Measurements from ENCODE around the gene RSAD2. TPM values are rescaled to one million over a fixed set of nuclear protein-coding genes. Genes with fewer than 3 reads are reported as not detected.
A peak's percentile ranks its signal among the peaks of the same experiment; 100 is the strongest.
"Not testable (repeated sequence)": the region's sequence is repeated elsewhere in the genome, so short reads cannot be mapped to it uniquely, and the experiment has no call there.

The RSAD2 gene
- total and polyA plus RNA-seq, 4 donors, result 1.7 to 8.9 (median 6.6) TPM

DNA sequence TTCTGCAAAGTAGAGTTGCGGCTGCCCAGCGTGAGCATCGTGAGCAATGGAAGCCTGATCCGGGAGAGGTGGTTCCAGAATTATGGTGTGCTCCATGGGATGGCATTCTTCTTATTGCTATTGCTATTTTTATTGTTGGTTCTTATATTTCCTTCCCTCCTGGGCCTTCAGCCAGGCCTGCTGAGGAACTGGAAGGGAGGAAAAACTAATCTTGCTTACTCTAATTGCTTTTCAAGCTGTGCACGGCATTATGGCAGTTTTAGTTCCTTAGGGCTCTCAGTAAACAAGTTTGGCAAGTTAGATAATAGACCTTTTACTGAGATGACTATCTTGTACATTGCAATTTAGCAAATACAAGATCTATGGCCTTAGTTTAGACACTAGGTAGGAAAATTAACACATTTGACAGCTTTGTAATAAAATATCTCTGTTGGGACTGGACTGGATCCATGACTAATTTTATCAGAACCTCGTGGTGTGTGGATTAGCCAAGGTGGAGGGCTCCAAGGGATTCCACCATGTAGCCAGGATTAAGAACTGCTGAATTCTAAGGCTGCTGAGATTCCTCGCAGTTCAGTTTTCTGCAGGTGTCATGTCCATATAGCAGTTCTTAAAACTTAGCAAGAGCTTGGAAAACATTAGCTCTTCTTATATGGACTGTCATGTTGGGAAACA, 6.0 kb downstream of the RSAD2 start:
- Histone ChIP-seq H3K4me1 (ENCODE audit: control insufficient read depth in 1 of 2, insufficient read depth in 2 of 2, low read length in 2 of 2) (no peaks in the 10 kb centered on the region), H3K9me3 (ENCODE audit: control insufficient read depth, low read length) (no peaks in the 10 kb centered on the region), H3K27me3 (ENCODE audit: control insufficient read depth in 1 of 2, insufficient read depth in 2 of 2, low read length in 1 of 2) (no peaks in the 10 kb centered on the region), H3K27ac (ENCODE audit: low read depth in 1 of 2, low read length in 2 of 2) (no peak overlapping the region), H3K36me3 (ENCODE audit: control insufficient read depth in 1 of 2, insufficient read depth in 2 of 2, low read length in 1 of 2) (no peaks in the 10 kb centered on the region), H3K4me3 (ENCODE audit: low read length in 2 of 2) (no peak overlapping the region)
- DNase-seq, result no peak
- 77% methylated on average over 7 of the region's 7 CpGs for WGBS, 2 donors
- ATAC-seq (ENCODE audit: low FRiP score), result no peak
- intact Hi-C loops (cut with DNase I), result no loop called here

DNA sequence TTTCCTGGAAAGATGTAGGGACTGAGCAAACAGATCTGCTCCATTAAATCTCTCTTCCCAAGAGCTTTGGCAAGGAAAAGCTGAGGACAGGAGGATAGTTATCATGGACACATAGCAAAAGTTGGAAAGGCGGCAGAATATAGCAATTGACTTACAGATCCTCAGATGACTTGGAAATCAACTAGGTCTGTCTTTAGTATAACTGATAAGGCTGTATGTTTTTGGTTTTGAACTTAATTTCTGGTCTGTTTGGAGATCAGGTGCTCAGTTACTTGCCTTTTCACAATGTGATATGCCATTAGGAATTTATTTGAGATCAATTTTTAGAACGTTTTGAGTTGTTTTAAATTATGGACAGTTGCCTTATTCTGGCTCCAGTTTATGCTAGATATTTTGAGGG, 8.0 kb downstream of the RSAD2 start:
- intact Hi-C loops (cut with DNase I), result no loop called here

GRCh38 chr2:6885968-6886367, 8.4 kb downstream of the RSAD2 start:
- H3K36me3 ChIP-seq (ENCODE audit: control insufficient read depth in 1 of 2, insufficient read depth in 2 of 2, low read length in 1 of 2), result no peaks in the 10 kb centered on the region

More for the DNA sequence above, 8.0 kb downstream of the RSAD2 start:
- WGBS, 2 donors, result 82 to 90% methylated on average over 2 of the region's 2 CpGs
- no peaks in the 10 kb centered on the region for H3K4me1 ChIP-seq (ENCODE audit: control insufficient read depth in 1 of 2, insufficient read depth in 2 of 2, low read length in 2 of 2)
- no peak overlapping the region for H3K4me3 ChIP-seq (ENCODE audit: low read length in 2 of 2)
- no peak for DNase-seq
- no peak overlapping the region for H3K27ac ChIP-seq (ENCODE audit: low read depth in 1 of 2, low read length in 2 of 2)
- ATAC-seq (ENCODE audit: low FRiP score), result no peak
- no peaks in the 10 kb centered on the region for H3K27me3 ChIP-seq (ENCODE audit: control insufficient read depth in 1 of 2, insufficient read depth in 2 of 2, low read length in 1 of 2)
- no peaks in the 10 kb centered on the region for H3K9me3 ChIP-seq (ENCODE audit: control insufficient read depth, low read length)
- no peaks in the 10 kb centered on the region for H3K36me3 ChIP-seq (ENCODE audit: control insufficient read depth in 1 of 2, insufficient read depth in 2 of 2, low read length in 1 of 2)

GRCh38 chr2:6887751-6888192, 10.2 kb downstream of the RSAD2 start:
- H3K4me1 ChIP-seq (ENCODE audit: control insufficient read depth in 1 of 2, insufficient read depth in 2 of 2, low read length in 2 of 2), result no peaks in the 10 kb centered on the region
- no peaks in the 10 kb centered on the region for H3K9me3 ChIP-seq (ENCODE audit: control insufficient read depth, low read length)
- ATAC-seq (ENCODE audit: low FRiP score), result no peak
- no peak for DNase-seq
- H3K27ac ChIP-seq (ENCODE audit: low read depth in 1 of 2, low read length in 2 of 2), result no peak overlapping the region
- WGBS, 2 donors, result 85 to 87% methylated on average over 3 of the region's 3 CpGs
- H3K36me3 ChIP-seq (ENCODE audit: control insufficient read depth in 1 of 2, insufficient read depth in 2 of 2, low read length in 1 of 2), result no peaks in the 10 kb centered on the region
- H3K27me3 ChIP-seq (ENCODE audit: control insufficient read depth in 1 of 2, insufficient read depth in 2 of 2, low read length in 1 of 2), result no peaks in the 10 kb centered on the region
- intact Hi-C loops (cut with DNase I), result no loop called here
- no peak overlapping the region for H3K4me3 ChIP-seq (ENCODE audit: low read length in 2 of 2)

More at GRCh38 chr2:6885968-6886367, 8.4 kb downstream of the RSAD2 start:
- no peak overlapping the region for H3K4me3 ChIP-seq (ENCODE audit: low read length in 2 of 2)
- no peak overlapping the region for H3K27ac ChIP-seq (ENCODE audit: low read depth in 1 of 2, low read length in 2 of 2)
- no peak for DNase-seq
- H3K9me3 ChIP-seq (ENCODE audit: control insufficient read depth, low read length), result no peaks in the 10 kb centered on the region
- intact Hi-C loops (cut with DNase I), result no loop called here
- no peaks in the 10 kb centered on the region for H3K4me1 ChIP-seq (ENCODE audit: control insufficient read depth in 1 of 2, insufficient read depth in 2 of 2, low read length in 2 of 2)
- 95 to 96% methylated on average over 3 of the region's 3 CpGs for WGBS, 2 donors
- no peaks in the 10 kb centered on the region for H3K27me3 ChIP-seq (ENCODE audit: control insufficient read depth in 1 of 2, insufficient read depth in 2 of 2, low read length in 1 of 2)
- ATAC-seq (ENCODE audit: low FRiP score), result no peak

- Histone ChIP-seq H3K9me3 (ENCODE audit: control insufficient read depth, low read length) (no peaks in the 10 kb centered on the region), H3K4me3 (ENCODE audit: low read length in 2 of 2) (no peak overlapping the region), H3K27me3 (ENCODE audit: control insufficient read depth in 1 of 2, insufficient read depth in 2 of 2, low read length in 1 of 2) (no peaks in the 10 kb centered on the region), H3K36me3 (ENCODE audit: control insufficient read depth in 1 of 2, insufficient read depth in 2 of 2, low read length in 1 of 2) (no peaks in the 10 kb centered on the region), H3K27ac (ENCODE audit: low read depth in 1 of 2, low read length in 2 of 2) (no peak overlapping the region), H3K4me1 (ENCODE audit: control insufficient read depth in 1 of 2, insufficient read depth in 2 of 2, low read length in 2 of 2) (no peaks in the 10 kb centered on the region)
- intact Hi-C loops (cut with DNase I), result no loop called here
- ATAC-seq (ENCODE audit: low FRiP score) (no peak), DNase-seq (no peak)
- WGBS, 2 donors, result 92 to 94% methylated on average over 4 of the region's 4 CpGs
Observed at GRCh38 chr2:6888724-6889123, 11.1 kb downstream of the RSAD2 start.

DNA sequence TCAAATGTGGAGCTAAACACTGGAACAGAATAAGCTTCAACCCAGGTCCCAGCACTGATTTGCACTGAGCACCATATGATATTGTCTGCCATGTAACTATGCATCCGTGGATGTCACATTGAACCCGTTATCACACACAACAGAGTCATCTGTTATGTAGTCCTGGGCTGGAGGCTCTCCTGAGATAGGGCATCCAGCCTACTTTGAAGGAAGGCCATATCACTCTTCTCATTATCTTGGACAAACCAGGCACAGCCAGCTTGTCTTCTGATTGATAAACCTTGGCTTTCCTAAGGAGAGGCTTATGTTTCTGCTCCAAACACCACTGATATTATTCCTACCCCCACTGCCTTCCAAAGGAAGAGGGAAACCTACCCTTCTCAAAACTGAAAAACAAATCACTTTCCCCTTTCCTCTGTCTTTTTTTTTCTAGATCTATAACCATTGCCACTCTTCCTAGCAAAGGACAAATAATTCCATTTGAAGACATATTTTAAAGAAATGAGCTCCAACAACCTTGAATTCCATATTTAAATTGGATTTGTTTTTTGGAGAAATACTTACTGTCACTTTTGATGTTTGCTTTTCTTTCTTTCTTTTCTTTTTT, 16.4 kb downstream of the RSAD2 start:
- peaks cover 0 to 2% of the 10 kb centered on the region in 2 donors for H3K36me3 ChIP-seq (ENCODE audit: control insufficient read depth in 1 of 2, insufficient read depth in 2 of 2, low read length in 1 of 2)
- intact Hi-C loops (cut with DNase I), result no loop called here

DNA sequence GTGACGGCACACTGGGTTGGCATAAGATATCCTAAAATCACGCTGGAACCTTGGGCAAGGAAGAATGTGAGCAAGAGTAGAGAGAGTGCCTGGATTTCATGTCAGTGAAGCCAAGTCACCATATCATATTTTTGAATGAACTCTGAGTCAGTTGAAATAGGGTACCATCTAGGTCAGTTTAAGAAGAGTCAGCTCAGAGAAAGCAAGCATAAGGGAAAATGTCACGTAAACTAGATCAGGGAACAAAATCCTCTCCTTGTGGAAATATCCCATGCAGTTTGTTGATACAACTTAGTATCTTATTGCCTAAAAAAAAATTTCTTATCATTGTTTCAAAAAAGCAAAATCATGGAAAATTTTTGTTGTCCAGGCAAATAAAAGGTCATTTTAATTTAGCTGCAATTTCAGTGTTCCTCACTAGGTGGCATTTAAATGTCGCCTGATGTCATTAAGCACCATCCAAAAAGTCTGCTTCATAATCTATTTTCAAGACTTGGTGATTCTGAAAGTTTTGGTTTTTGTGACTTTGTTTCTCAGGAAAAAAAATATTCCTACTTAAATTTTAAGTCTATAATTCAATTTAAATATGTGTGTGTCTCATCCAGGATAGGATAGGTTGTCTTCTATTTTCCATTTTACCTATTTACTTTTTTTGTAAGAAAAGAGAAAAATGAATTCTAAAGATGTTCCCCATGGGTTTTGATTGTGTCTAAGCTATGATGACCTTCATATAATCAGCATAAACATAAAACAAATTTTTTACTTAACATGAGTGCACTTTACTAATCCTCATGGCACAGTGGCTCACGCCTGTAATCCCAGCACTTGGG, 19.6 kb downstream of the RSAD2 start:
- intact Hi-C loops (cut with DNase I), result loop anchor here in 1 of 2 donors (5.0 kb wide), 1 partner anchor 140 kb away; no protein-coding TSS in a partner anchor
- peak; percentile 74 for ATAC-seq (ENCODE audit: low FRiP score)
- no peaks in the 10 kb centered on the region for H3K9me3 ChIP-seq (ENCODE audit: control insufficient read depth, low read length)
- H3K4me3 ChIP-seq (ENCODE audit: low read length in 2 of 2), result no peak overlapping the region
- DNase-seq, result no peak
- no peaks in the 10 kb centered on the region for H3K4me1 ChIP-seq (ENCODE audit: control insufficient read depth in 1 of 2, insufficient read depth in 2 of 2, low read length in 2 of 2)
- H3K27me3 ChIP-seq (ENCODE audit: control insufficient read depth in 1 of 2, insufficient read depth in 2 of 2, low read length in 1 of 2), result no peaks in the 10 kb centered on the region
- H3K27ac ChIP-seq (ENCODE audit: low read depth in 1 of 2, low read length in 2 of 2), result no peak overlapping the region
- H3K36me3 ChIP-seq (ENCODE audit: control insufficient read depth in 1 of 2, insufficient read depth in 2 of 2, low read length in 1 of 2), result peaks cover 0 to 2% of the 10 kb centered on the region in 2 donors
- WGBS, 2 donors, result 62 to 64% methylated on average over 5 of the region's 5 CpGs

More for the DNA sequence above, 16.4 kb downstream of the RSAD2 start:
- Histone ChIP-seq H3K27me3 (ENCODE audit: control insufficient read depth in 1 of 2, insufficient read depth in 2 of 2, low read length in 1 of 2) (no peaks in the 10 kb centered on the region), H3K4me3 (ENCODE audit: low read length in 2 of 2) (no peak overlapping the region), H3K4me1 (ENCODE audit: control insufficient read depth in 1 of 2, insufficient read depth in 2 of 2, low read length in 2 of 2) (no peaks in the 10 kb centered on the region), H3K27ac (ENCODE audit: low read depth in 1 of 2, low read length in 2 of 2) (no peak overlapping the region), H3K9me3 (ENCODE audit: control insufficient read depth, low read length) (no peaks in the 10 kb centered on the region)
- DNase-seq (no peak), ATAC-seq (ENCODE audit: low FRiP score) (no peak)
- WGBS, 2 donors, result 87 to 91% methylated on average over 2 of the region's 2 CpGs

DNA sequence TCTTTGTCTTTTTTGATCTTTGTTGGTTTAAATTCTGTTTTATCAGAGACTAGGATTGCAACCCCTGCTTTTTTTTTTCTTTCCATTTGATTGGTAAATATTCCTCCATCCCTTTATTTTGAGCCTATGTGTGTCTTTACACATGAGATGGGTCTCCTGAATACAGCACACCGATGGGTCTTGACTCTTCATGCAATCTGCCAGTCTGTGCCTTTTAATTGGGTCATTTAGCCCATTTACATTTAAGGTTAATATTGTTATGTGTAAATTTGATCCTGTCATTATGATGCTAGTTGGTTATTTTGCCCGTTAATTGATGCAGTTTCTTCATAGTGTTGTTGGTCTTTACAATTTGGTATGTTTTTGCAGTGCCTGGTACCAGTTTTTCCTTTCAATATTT, 25.0 kb downstream of the RSAD2 start:
- H3K27me3 ChIP-seq (ENCODE audit: control insufficient read depth in 1 of 2, insufficient read depth in 2 of 2, low read length in 1 of 2); DNase-seq; H3K9me3 ChIP-seq (ENCODE audit: control insufficient read depth, low read length); intact Hi-C loops (cut with DNase I); ATAC-seq (ENCODE audit: low FRiP score); H3K4me1 ChIP-seq (ENCODE audit: control insufficient read depth in 1 of 2, insufficient read depth in 2 of 2, low read length in 2 of 2); H3K36me3 ChIP-seq (ENCODE audit: control insufficient read depth in 1 of 2, insufficient read depth in 2 of 2, low read length in 1 of 2); H3K27ac ChIP-seq (ENCODE audit: low read depth in 1 of 2, low read length in 2 of 2); H3K4me3 ChIP-seq (ENCODE audit: low read length in 2 of 2): not testable (repeated sequence)
- 93 to 95% methylated on average over 2 of the region's 2 CpGs for WGBS, 2 donors

All from aorta (tissue), 5 donors.